AG09319 (cell line): ENCODE measurements around the gene ANKRD39.

Experiments
- DNase-seq: peaks from one replicate; pipeline ENCODE4 v3.0.0-alpha.2; 2010; ENCODE audit warnings: low read depth; ENCODE audit errors: extremely low read depth
- TF ChIP-seq, protein P1 (sequence below): IDR thresholded peaks from 2 replicates; pipeline ENCODE4 v1.5.1; 2011; ENCODE audit warnings: low read depth, mild to moderate bottlenecking, inconsistent platforms, low read length, moderate library complexity

Gene ANKRD39

GRCh38 chr2:96884299-96885094 is 26.7 kb upstream of the ANKRD39 start:
- DNase-seq = no peak
- TF ChIP-seq, protein P1, sequence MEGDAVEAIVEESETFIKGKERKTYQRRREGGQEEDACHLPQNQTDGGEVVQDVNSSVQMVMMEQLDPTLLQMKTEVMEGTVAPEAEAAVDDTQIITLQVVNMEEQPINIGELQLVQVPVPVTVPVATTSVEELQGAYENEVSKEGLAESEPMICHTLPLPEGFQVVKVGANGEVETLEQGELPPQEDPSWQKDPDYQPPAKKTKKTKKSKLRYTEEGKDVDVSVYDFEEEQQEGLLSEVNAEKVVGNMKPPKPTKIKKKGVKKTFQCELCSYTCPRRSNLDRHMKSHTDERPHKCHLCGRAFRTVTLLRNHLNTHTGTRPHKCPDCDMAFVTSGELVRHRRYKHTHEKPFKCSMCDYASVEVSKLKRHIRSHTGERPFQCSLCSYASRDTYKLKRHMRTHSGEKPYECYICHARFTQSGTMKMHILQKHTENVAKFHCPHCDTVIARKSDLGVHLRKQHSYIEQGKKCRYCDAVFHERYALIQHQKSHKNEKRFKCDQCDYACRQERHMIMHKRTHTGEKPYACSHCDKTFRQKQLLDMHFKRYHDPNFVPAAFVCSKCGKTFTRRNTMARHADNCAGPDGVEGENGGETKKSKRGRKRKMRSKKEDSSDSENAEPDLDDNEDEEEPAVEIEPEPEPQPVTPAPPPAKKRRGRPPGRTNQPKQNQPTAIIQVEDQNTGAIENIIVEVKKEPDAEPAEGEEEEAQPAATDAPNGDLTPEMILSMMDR = no peak

DNA sequence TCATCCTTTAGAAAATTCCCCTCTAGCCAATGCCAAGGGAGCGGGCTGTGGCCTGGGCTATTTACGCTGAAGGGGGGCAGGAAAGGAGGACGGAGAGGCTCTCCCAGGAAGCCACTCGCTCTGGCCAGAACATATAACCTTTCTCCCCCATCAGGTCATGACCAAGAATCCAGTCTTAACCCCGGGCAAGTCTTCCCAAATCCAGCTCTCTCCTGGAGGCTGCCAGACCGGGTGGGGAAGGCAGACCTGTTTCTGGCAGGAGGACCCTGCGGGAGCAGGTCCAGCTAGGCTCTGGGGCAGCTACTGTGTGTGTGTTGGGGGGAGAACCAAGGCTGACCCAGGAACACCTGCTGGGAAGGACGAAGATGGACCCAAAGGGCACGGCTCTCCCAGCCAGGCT is 25.5 kb upstream of the ANKRD39 start:
- DNase-seq = no peak
- TF ChIP-seq, protein P1 = no peak

GRCh38 chr2:96882906-96883305 is 25.1 kb upstream of the ANKRD39 start:
- TF ChIP-seq, protein P1 = no peak
- no peak for DNase-seq

GRCh38 chr2:96882230-96882629 is 24.4 kb upstream of the ANKRD39 start:
- TF ChIP-seq, protein P1 = no peak
- no peak for DNase-seq

GRCh38 chr2:96881349-96882195 is 23.8 kb upstream of the ANKRD39 start:
- DNase-seq = no peak

GRCh38 chr2:96880891-96881273 is 23.1 kb upstream of the ANKRD39 start:
- TF ChIP-seq, protein P1 = no peak
- no peak for DNase-seq

More at GRCh38 chr2:96881349-96882195, 23.8 kb upstream of the ANKRD39 start:
- TF ChIP-seq, protein P1 = no peak

DNA sequence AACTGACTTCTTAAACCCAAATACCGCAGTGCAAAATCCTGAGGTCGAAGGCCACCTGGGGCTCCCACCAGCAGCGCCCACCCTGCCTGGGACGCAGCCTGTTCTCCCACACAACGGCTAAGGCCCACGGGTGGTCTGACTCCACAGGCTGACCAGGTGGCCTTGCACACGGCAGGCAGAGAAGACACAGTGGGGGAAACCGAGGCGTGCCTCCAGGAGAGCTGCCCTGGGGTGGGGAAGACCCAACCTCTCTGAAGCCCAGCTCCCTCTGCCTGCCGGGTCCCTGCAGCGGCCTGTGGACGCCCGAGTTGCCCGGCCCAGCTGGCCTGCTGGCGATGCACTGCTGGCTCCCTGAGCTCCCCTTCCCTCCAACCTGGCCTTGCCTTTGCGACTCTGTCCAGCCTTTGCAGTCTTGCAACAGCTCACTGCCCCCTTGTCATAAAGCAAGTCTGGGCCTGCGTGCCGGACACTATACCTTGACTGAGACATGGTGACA is 21.8 kb upstream of the ANKRD39 start:
- TF ChIP-seq, protein P1 = no peak
- DNase-seq = no peak
